ENCODE results near the gene NECAB2.
A peak's percentile ranks its signal among the peaks of the same experiment; 100 is the strongest.

NECAB2 gene

GRCh38 chr16:84040226-84040822 is 72.3 kb downstream of the NECAB2 start:
- ChIA-PET CTCF (interaction anchor here (1.2 to 6.9 kb wide), 5 partner anchors 13 to 84 kb away, joined by 5 to 33 read pairs (median 8); no protein-coding TSS in a partner anchor), POLR2A (interaction anchor here (0.6 kb wide), 1 partner anchor 102 kb away, joined by 3 read pairs; no protein-coding TSS in a partner anchor)
- DNase-seq (ENCODE audit: low read depth, low spot score): no peak
- no peak for TF ChIP-seq CTCF (IDR thresholded peaks at IDR 0.05; ENCODE audit: insufficient read depth, low read length, missing control alignments)
- H3K4me3 ChIP-seq (ENCODE audit: low read depth, low read length): no peak overlapping the region

DNA sequence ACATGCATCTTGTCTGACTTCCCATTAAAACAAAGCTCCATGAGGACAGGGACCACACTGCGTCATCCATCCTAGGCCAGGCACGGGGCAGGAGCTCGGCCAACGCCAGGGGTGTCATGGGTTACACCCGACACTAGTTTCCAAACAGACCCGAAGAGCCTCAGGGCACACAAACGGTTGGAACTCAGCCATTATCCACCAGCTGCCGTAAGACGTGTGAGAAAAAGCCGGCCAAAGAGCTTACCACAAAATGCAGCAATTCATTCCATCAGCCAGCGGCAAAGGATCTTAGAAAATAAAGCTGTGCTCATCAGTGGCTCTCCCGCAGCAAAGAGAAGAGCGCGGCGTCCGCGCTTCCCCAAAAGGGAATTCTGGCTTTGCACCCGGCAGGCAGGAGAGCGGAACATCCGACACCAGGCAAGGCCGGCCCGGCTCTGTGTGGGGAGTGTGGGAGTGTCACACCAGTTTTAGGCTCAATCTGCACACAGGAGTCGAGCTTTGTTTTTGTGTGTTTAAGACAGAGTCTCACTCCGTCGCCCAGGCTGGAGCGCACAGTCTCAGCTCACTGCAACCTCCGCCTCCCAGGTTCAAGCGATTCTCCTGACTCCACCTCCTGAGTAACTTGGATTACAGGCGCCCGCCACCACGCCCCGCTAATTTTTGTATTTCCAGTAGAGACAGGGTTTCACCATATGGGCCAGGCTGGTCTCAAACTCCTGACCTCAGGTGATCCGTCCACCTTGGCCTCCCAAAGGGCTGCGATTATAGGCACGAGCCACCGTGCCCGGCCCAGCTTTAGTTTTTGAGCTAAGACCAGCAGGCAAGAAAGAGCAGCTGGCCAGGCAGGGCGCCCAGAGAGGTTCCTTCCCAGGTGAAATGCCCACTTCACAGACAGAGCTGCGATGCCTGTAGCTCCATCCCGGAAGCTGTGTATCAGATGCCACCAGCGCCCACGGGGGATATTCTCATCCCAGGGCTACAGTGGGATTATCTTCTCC is 73.1 kb downstream of the NECAB2 start:
- peak; percentile 40 for DNase-seq (ENCODE audit: low read depth, low spot score)

DNA sequence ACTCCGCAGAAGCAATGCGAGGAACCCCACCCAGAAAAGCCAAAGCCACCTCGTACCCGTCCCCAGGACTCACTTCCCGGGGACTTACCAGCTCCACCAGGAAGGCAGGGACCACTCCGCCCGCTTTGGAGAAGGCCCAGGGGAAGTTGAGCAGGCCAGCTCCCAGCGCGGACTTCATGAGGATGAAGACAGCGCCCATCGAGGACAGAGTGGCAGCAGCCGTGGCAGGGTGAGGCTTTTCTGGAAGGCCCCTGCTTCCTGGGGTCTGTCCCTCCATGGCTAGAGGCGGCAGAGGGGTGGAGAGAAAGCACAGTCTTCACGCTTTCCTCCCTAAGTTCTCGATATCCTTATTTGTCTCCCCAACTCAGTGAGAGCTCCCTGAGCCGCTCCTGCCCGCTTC is 73.8 kb downstream of the NECAB2 start:
- TF ChIP-seq CTCF (IDR thresholded peaks at IDR 0.05; ENCODE audit: insufficient read depth, low read length, missing control alignments): no peak
- DNase-seq (ENCODE audit: low read depth, low spot score): no peak
- H3K4me3 ChIP-seq (ENCODE audit: low read depth, low read length): no peak overlapping the region
- CTCF ChIA-PET: interaction anchor here (1.5 to 6.9 kb wide), 6 partner anchors 12 to 85 kb away, joined by 5 to 33 read pairs (median 8); no protein-coding TSS in a partner anchor
- POLR2A ChIA-PET: no interaction called here

More for the DNA sequence above, 73.1 kb downstream of the NECAB2 start:
- no peak for TF ChIP-seq CTCF (IDR thresholded peaks at IDR 0.05; ENCODE audit: insufficient read depth, low read length, missing control alignments)
- H3K4me3 ChIP-seq (ENCODE audit: low read depth, low read length): no peak overlapping the region
- ChIA-PET POLR2A (no interaction called here), CTCF (interaction anchor here (1.2 to 6.9 kb wide), 7 partner anchors 12 to 85 kb away, joined by 5 to 33 read pairs (median 8); no protein-coding TSS in a partner anchor)

DNA sequence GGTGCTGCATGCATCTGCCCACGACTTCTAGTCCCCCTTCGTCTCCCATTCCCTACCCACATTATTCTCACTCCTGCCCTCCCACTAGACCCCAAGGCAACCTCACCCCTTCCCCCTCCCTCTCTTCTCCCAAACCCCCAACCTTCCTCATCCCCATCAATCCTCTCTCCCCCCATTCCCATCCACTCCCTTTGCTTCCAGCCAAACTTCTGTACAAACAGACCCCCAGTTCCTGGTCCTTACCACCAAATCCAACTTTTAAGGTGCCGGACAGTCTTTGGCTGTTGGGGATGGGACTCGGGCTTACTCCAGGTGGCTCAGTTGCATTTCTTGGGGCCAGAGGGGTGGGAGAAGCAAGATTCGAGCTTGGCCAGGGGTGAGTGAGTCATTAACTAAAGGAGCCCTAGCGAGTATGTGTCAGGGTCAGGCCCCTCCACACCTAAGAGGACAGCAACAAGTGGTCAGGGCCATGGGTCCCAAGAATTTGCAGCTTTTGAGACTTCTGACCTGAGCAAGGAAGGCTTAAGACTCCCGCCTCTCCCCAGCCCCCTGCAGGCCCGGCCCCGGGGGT is 74.3 kb downstream of the NECAB2 start, which contains the start of gene SLC38A8:
Gene SLC38A8, minus strand, starts transcription at position 488 of the 571 bp plus-strand sequence. CDS start 638 bp downstream, outside the sequence.
- TF ChIP-seq CTCF (IDR thresholded peaks at IDR 0.05; ENCODE audit: insufficient read depth, low read length, missing control alignments): no peak
- ChIA-PET POLR2A (no interaction called here), CTCF (interaction anchor here (1.1 to 6.9 kb wide), 5 partner anchors 16 to 116 kb away, joined by 3 to 33 read pairs (median 6); no protein-coding TSS in a partner anchor)
- DNase-seq (ENCODE audit: low read depth, low spot score): no peak
- no peak within 1 kb of the TSS for H3K4me3 ChIP-seq (ENCODE audit: low read depth, low read length)

GRCh38 chr16:84042879-84043485 is 74.9 kb downstream of the NECAB2 start:
- ChIA-PET CTCF (interaction anchor here (1.1 to 6.9 kb wide), 6 partner anchors 7 to 117 kb away, joined by 3 to 33 read pairs (median 6); no protein-coding TSS in a partner anchor), POLR2A (no interaction called here)
- no peak for TF ChIP-seq CTCF (IDR thresholded peaks at IDR 0.05; ENCODE audit: insufficient read depth, low read length, missing control alignments)
- no peak for DNase-seq (ENCODE audit: low read depth, low spot score)
- H3K4me3 ChIP-seq (ENCODE audit: low read depth, low read length): no peak overlapping the region
